NCI-H1105 treated with DMSO at 0.1 percent for 48 hours (cell line): ENCODE data around the gene TP53I11.
A peak's percentile ranks its signal among the peaks of the same experiment; 100 is the strongest.

Experiments
- DNase-seq: peaks from one replicate; lab custom pipeline; 2025; lab: John Stamatoyannopoulos, UW

Gene TP53I11

GRCh38 chr11:44939673-44940395, 10.8 kb downstream of the TP53I11 start:
- DNase-seq: no peak

GRCh38 chr11:44938066-44938691, 12.5 kb downstream of the TP53I11 start:
- no peak for DNase-seq

GRCh38 chr11:44936951-44937543, 13.6 kb downstream of the TP53I11 start:
- DNase-seq: no peak

- peak; percentile 75 for DNase-seq
Measured at GRCh38 chr11:44936525-44936924, 14.2 kb downstream of the TP53I11 start.

- no peak for DNase-seq
Measured at GRCh38 chr11:44934735-44935250, 15.9 kb downstream of the TP53I11 start.

- no peak for DNase-seq
Measured at GRCh38 chr11:44934110-44934509, 16.6 kb downstream of the TP53I11 start.

GRCh38 chr11:44931466-44931865, 19.2 kb downstream of the TP53I11 start:
- DNase-seq: no peak

- DNase-seq: no peak
Measured at GRCh38 chr11:44930588-44931302, 19.9 kb downstream of the TP53I11 start.

- no peak for DNase-seq
Measured at GRCh38 chr11:44928816-44929215, 21.9 kb downstream of the TP53I11 start.

- DNase-seq: no peak
Measured at GRCh38 chr11:44928144-44928543, 22.5 kb downstream of the TP53I11 start.

GRCh38 chr11:44927174-44927661, 23.5 kb downstream of the TP53I11 start:
- DNase-seq: peak; percentile 76

GRCh38 chr11:44926036-44926435, 24.6 kb downstream of the TP53I11 start:
- no peak for DNase-seq

GRCh38 chr11:44923806-44924205, 26.9 kb downstream of the TP53I11 start:
- no peak for DNase-seq

- DNase-seq: no peak
Measured at GRCh38 chr11:44923115-44923514, 27.6 kb downstream of the TP53I11 start.

- DNase-seq: no peak
Measured at GRCh38 chr11:44920451-44920850, 30.2 kb downstream of the TP53I11 start.

- no peak for DNase-seq
Measured at GRCh38 chr11:44917741-44918140, 32.9 kb downstream of the TP53I11 start.

GRCh38 chr11:44916801-44917385, 33.8 kb downstream of the TP53I11 start:
- DNase-seq: no peak

- no peak for DNase-seq
Measured at GRCh38 chr11:44916331-44916730, 34.4 kb downstream of the TP53I11 start.

- no peak for DNase-seq
Measured at GRCh38 chr11:44915621-44916020, 35.1 kb downstream of the TP53I11 start.

- DNase-seq: no peak
Measured at GRCh38 chr11:44915004-44915403, 35.7 kb downstream of the TP53I11 start.

GRCh38 chr11:44914105-44914504, 36.6 kb downstream of the TP53I11 start:
- no peak for DNase-seq

- DNase-seq: no peak
Measured at GRCh38 chr11:44913502-44913901, 37.2 kb downstream of the TP53I11 start.
